Muscle of leg (tissue), 11 donors: ENCODE data around the gene COL13A1. TPM values are rescaled to one million over a fixed set of nuclear protein-coding genes. Genes with fewer than 3 reads are reported as not detected.

Experiments
- DNase-seq: peaks from one replicate; pipeline ENCODE4 v3.0.0; 2013
- H3K27ac ChIP-seq: one replicate; pipeline ENCODE4 v1.5.1; 2013; ENCODE audit warnings: mild to moderate bottlenecking, low read length, control low read depth
- H3K27me3 ChIP-seq: one replicate; pipeline ENCODE4 v1.6.1; 2013; ENCODE audit warnings: low read length; ENCODE audit not compliant: control insufficient read depth, insufficient read depth
- H3K36me3 ChIP-seq: one replicate; pipeline ENCODE4 v1.6.1; 2013; ENCODE audit warnings: low read length; ENCODE audit not compliant: control insufficient read depth, insufficient read depth
- H3K4me1 ChIP-seq: one replicate; pipeline ENCODE4 v1.6.1; 2013; ENCODE audit warnings: low read length; ENCODE audit not compliant: control insufficient read depth, insufficient read depth
- H3K4me3 ChIP-seq: one replicate; pipeline ENCODE4 v1.5.1; 2013; ENCODE audit warnings: low read length, control low read depth
- H3K9me3 ChIP-seq: replicated peaks from 2 replicates; pipeline ENCODE4 v1.6.1; 2013; ENCODE audit warnings: low read depth, low read length; ENCODE audit not compliant: control insufficient read depth
- WGBS: methylation state at CpG from one replicate; pipeline ENCODE4 v1.1.5; 2013; ENCODE audit warnings: missing lambda C conversion rate; ENCODE audit not compliant: insufficient coverage; 5-methylcytosine and 5-hydroxymethylcytosine counted together
- polyA plus RNA-seq, 8 donors: library from polyadenylated mRNA; unstranded; fragments of 120-200 nt; gene quantifications; one replicate each; pipeline versions ENCODE4 v1.2.1 to v1.2.3, GENCODE V29; 2013; ENCODE audit warnings: inconsistent platforms in 1 of 8, low replicate concordance in 1 of 8; ENCODE audit not compliant: insufficient read length in 8 of 8, insufficient read depth in 1 of 8
- total RNA-seq: library from RNA; stranded (reverse); fragments of 120-200 nt; gene quantifications from one replicate; pipeline ENCODE4 v1.2.4, GENCODE V29; 2013

The COL13A1 gene
- total and polyA plus RNA-seq, 9 donors, result 4.8 to 26.7 (median 11.6) TPM

GRCh38 chr10:69898524-69898923, 96.8 kb downstream of the COL13A1 start:
- no peak overlapping the region for H3K27ac ChIP-seq
- H3K9me3 ChIP-seq, result no peaks in the 10 kb centered on the region
- no peaks in the 10 kb centered on the region for H3K27me3 ChIP-seq
- 51% methylated on average over 9 of the region's 10 CpGs for WGBS
- no peaks in the 10 kb centered on the region for H3K36me3 ChIP-seq
- H3K4me1 ChIP-seq, result peaks cover 82% of the 10 kb centered on the region
- no peak for DNase-seq
- no peak overlapping the region for H3K4me3 ChIP-seq

GRCh38 chr10:69898941-69899340, 97.2 kb downstream of the COL13A1 start:
- 65% methylated on average over 2 of the region's 2 CpGs for WGBS

GRCh38 chr10:69899727-69900595, 98.3 kb downstream of the COL13A1 start:
- H3K4me1 ChIP-seq, result peaks cover 81% of the 10 kb centered on the region
- H3K4me3 ChIP-seq, result no peak overlapping the region
- DNase-seq, result peak; percentile 53
- H3K9me3 ChIP-seq, result no peaks in the 10 kb centered on the region
- 85% methylated on average over 9 of the region's 12 CpGs for whole genome bisulfite sequencing
- no peaks in the 10 kb centered on the region for H3K27me3 ChIP-seq
- no peaks in the 10 kb centered on the region for H3K36me3 ChIP-seq
- peak overlapping the region; percentile 85 for H3K27ac ChIP-seq

More at GRCh38 chr10:69898941-69899340, 97.2 kb downstream of the COL13A1 start:
- Histone ChIP-seq H3K4me1 (peaks cover 82% of the 10 kb centered on the region), H3K36me3 (no peaks in the 10 kb centered on the region), H3K4me3 (no peak overlapping the region), H3K9me3 (no peaks in the 10 kb centered on the region), H3K27me3 (no peaks in the 10 kb centered on the region), H3K27ac (no peak overlapping the region)
- DNase-seq, result no peak

GRCh38 chr10:69901022-69901421, 99.3 kb downstream of the COL13A1 start:
- DNase-seq, result peak; percentile 55
- WGBS, result 100% methylated on average over 1 of the region's 2 CpGs
- H3K9me3 ChIP-seq, result no peaks in the 10 kb centered on the region
- H3K27me3 ChIP-seq, result peaks cover 2% of the 10 kb centered on the region
- no peaks in the 10 kb centered on the region for H3K36me3 ChIP-seq
- peak overlapping the region; percentile 71 for H3K27ac ChIP-seq
- peaks cover 70% of the 10 kb centered on the region for H3K4me1 ChIP-seq
- no peak overlapping the region for H3K4me3 ChIP-seq

GRCh38 chr10:69901628-69902505, 100.2 kb downstream of the COL13A1 start:
- H3K9me3 ChIP-seq, result no peaks in the 10 kb centered on the region
- 38% methylated on average over 8 of the region's 10 CpGs for WGBS
- no peaks in the 10 kb centered on the region for H3K36me3 ChIP-seq
- H3K4me3 ChIP-seq, result no peak overlapping the region
- peaks cover 62% of the 10 kb centered on the region for H3K4me1 ChIP-seq
- H3K27ac ChIP-seq, result peak overlapping the region; percentile 71
- peaks cover 2% of the 10 kb centered on the region for H3K27me3 ChIP-seq
- peak; percentile 49 for DNase-seq

GRCh38 chr10:69902835-69903535, 101.3 kb downstream of the COL13A1 start:
- Histone ChIP-seq H3K9me3 (no peaks in the 10 kb centered on the region), H3K27me3 (peaks cover 2% of the 10 kb centered on the region), H3K36me3 (no peaks in the 10 kb centered on the region), H3K4me1 (peaks cover 50% of the 10 kb centered on the region), H3K27ac (no peak overlapping the region), H3K4me3 (no peak overlapping the region)
- DNase-seq, result no peak
- 79% methylated on average over 3 of the region's 7 CpGs for WGBS

- H3K4me1 ChIP-seq, result peaks cover 36% of the 10 kb centered on the region
- H3K9me3 ChIP-seq, result no peaks in the 10 kb centered on the region
- WGBS, result 88% methylated on average over 3 of the region's 5 CpGs
- no peak for DNase-seq
- H3K36me3 ChIP-seq, result no peaks in the 10 kb centered on the region
- H3K27ac ChIP-seq, result no peak overlapping the region
- H3K27me3 ChIP-seq, result peaks cover 2% of the 10 kb centered on the region
- H3K4me3 ChIP-seq, result no peak overlapping the region
Measured at GRCh38 chr10:69904533-69904932, 102.8 kb downstream of the COL13A1 start.

GRCh38 chr10:69906425-69906824, 104.7 kb downstream of the COL13A1 start:
- WGBS, result no CpG with 5 or more reads among the region's 4 CpGs
- no peak overlapping the region for H3K4me3 ChIP-seq
- peaks cover 6% of the 10 kb centered on the region for H3K27me3 ChIP-seq
- H3K36me3 ChIP-seq, result no peaks in the 10 kb centered on the region
- DNase-seq, result no peak
- no peak overlapping the region for H3K27ac ChIP-seq
- H3K4me1 ChIP-seq, result peaks cover 19% of the 10 kb centered on the region
- H3K9me3 ChIP-seq, result no peaks in the 10 kb centered on the region

- Histone ChIP-seq H3K36me3 (no peaks in the 10 kb centered on the region), H3K9me3 (no peaks in the 10 kb centered on the region), H3K27ac (no peak overlapping the region), H3K4me1 (peaks cover 19% of the 10 kb centered on the region), H3K27me3 (peaks cover 6% of the 10 kb centered on the region), H3K4me3 (no peak overlapping the region)
- 93% methylated on average over 2 of the region's 4 CpGs for WGBS
- no peak for DNase-seq
Measured at GRCh38 chr10:69907517-69907916, 105.8 kb downstream of the COL13A1 start.
